ENCODE results near the gene RTCA. TPM values are rescaled to one million over a fixed set of nuclear protein-coding genes. Genes with fewer than 3 reads are reported as not detected.
A peak's percentile ranks its signal among the peaks of the same experiment; 100 is the strongest.

Gene RTCA
- polyA plus RNA-seq, 1 experiment: 28.6 TPM

DNA sequence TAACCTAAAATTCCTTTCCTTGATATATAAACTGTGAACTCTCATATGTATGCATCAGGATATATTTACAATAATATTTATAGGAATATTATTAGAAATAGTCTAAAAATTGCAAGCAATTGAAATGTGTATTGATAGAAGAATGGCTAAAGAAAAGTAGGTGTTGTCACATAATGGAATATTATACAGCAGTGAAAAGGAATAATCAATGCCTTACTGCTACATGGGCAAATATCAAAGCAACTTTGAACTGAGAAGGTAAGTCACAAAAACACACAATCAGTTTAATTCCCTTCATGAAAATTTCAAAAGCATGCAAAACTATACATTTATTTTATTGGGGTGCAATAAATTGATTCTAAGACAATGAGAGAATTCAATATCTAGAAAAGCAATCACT lies 50.6 kb downstream of the RTCA start:
- CTCF ChIA-PET: no interaction called here
- H3K4me3 ChIP-seq (ENCODE audit: low read depth, low read length): no peak overlapping the region
- TF ChIP-seq, protein P1, sequence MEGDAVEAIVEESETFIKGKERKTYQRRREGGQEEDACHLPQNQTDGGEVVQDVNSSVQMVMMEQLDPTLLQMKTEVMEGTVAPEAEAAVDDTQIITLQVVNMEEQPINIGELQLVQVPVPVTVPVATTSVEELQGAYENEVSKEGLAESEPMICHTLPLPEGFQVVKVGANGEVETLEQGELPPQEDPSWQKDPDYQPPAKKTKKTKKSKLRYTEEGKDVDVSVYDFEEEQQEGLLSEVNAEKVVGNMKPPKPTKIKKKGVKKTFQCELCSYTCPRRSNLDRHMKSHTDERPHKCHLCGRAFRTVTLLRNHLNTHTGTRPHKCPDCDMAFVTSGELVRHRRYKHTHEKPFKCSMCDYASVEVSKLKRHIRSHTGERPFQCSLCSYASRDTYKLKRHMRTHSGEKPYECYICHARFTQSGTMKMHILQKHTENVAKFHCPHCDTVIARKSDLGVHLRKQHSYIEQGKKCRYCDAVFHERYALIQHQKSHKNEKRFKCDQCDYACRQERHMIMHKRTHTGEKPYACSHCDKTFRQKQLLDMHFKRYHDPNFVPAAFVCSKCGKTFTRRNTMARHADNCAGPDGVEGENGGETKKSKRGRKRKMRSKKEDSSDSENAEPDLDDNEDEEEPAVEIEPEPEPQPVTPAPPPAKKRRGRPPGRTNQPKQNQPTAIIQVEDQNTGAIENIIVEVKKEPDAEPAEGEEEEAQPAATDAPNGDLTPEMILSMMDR (IDR thresholded peaks at IDR 0.05; ENCODE audit: insufficient read depth, low read depth, low read length): no peak
- no peaks in the 10 kb centered on the region for H3K27me3 ChIP-seq (ENCODE audit: control insufficient read depth, insufficient read depth, low read length)
- POLR2A ChIA-PET: no interaction called here
- no peaks in the 10 kb centered on the region for H3K36me3 ChIP-seq (ENCODE audit: control insufficient read depth, insufficient read depth, low read length)
- DNase-seq (ENCODE audit: low read depth): no peak

DNA sequence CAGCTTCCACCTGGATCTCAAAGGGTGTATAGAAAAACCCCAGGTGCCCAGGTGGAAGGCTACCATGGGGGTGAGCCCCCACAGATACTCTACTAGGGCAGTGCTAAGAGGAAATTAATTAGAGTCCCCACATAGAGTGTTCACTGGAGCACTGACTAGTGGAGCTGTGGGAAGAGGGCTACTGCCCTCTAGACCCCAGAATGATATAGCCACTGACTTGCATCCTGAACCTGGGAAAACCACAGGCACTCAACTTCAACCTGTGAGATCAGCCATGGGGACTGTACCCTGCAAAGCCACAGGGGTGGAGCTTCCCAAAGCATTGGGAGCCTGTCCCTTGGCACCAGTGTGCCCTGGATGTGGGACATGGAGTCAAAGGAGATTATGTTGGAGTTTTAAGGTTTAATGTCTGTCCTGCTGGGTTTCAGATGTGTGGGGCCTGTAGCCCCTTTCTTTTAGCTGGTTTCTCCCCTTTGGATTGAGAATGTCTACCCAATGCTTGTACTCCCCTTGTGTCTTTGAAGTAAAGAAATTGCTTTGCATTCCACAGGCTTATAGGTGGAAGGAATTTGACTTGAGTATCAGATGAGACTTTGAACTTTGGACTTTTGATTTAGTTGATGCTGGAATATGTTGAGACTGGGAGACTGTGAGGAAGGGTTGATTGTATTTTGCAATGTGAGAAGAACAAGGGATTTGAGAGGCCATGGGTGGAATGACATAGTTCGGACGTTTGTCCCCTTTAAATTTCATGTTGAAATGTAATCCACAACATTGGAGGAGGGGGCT lies 54.5 kb downstream of the RTCA start:
- H3K4me3 ChIP-seq (ENCODE audit: low read depth, low read length): no peak overlapping the region
- DNase-seq (ENCODE audit: low read depth): no peak
- TF ChIP-seq, protein P1 (IDR thresholded peaks at IDR 0.05; ENCODE audit: insufficient read depth, low read depth, low read length): no peak
- POLR2A ChIA-PET: no interaction called here
- no peaks in the 10 kb centered on the region for H3K36me3 ChIP-seq (ENCODE audit: control insufficient read depth, insufficient read depth, low read length)
- CTCF ChIA-PET: no interaction called here
- H3K27me3 ChIP-seq (ENCODE audit: control insufficient read depth, insufficient read depth, low read length): no peaks in the 10 kb centered on the region

DNA sequence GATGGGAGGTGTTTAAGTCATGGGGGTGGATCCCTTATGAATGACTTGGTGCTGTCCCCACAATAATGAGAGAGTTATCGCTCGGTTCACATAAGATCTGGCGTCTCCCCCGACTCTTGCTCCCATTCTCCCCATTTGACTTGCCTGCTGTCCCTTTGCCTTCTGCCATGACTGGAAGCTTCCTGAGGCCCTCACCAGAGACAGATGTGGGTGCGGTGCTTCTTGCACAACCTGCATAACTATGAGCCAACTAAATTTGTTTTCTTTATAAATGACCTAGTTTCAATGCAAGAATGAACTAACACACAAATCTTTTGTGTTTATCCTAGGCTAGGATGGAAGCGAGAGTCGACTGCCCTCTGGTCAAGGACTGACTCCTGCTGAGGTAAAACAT lies 55.1 kb downstream of the RTCA start:
- no peak for DNase-seq (ENCODE audit: low read depth)
- Histone ChIP-seq H3K36me3 (ENCODE audit: control insufficient read depth, insufficient read depth, low read length) (no peaks in the 10 kb centered on the region), H3K4me3 (ENCODE audit: low read depth, low read length) (no peak overlapping the region), H3K27me3 (ENCODE audit: control insufficient read depth, insufficient read depth, low read length) (peaks cover 2% of the 10 kb centered on the region)
- ChIA-PET CTCF (no interaction called here), POLR2A (no interaction called here)
- TF ChIP-seq, protein P1 (IDR thresholded peaks at IDR 0.05; ENCODE audit: insufficient read depth, low read depth, low read length): no peak

GRCh38 chr1:100321506-100321905 lies 55.5 kb downstream of the RTCA start:
- TF ChIP-seq, protein P1 (IDR thresholded peaks at IDR 0.05; ENCODE audit: insufficient read depth, low read depth, low read length): no peak
- Histone ChIP-seq H3K36me3 (ENCODE audit: control insufficient read depth, insufficient read depth, low read length) (no peaks in the 10 kb centered on the region), H3K4me3 (ENCODE audit: low read depth, low read length) (no peak overlapping the region), H3K27me3 (ENCODE audit: control insufficient read depth, insufficient read depth, low read length) (peaks cover 2% of the 10 kb centered on the region)
- ChIA-PET CTCF (no interaction called here), POLR2A (no interaction called here)
- no peak for DNase-seq (ENCODE audit: low read depth)

DNA sequence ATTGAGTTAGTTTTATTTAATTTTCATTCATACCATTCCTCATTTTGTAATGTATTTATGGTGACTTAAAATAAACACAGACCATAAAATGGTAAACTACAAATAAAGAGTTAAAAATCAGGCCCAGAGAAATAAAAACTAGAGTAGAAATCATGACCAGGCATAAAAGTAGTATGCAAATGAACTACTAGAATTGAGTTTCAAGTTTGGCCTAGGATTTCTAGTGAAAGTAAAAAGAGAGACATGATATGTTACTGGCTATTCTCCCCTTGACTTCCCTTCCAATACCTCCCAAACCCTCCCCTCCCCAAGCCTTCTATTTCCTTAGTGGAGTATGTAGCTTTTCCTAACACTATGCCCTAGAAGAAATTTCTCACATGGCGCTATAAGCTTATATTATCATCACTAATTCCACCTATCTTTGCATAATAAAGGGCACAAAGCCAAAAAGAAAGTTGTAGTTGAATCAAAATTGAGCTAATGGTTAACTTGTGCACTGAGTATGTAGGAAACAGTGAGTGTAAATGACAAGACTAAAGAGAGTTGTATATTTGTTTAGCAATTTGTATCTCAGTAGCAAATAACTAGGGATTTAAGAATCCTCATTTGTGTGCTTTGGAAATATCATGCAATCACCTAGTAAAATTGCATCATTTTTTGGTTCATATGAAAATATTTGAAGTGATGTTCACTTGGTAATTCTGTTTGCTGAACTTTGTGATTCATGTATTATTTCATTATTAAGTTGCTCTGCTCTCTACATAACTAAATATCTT lies 56.6 kb downstream of the RTCA start:
- ChIA-PET POLR2A (no interaction called here), CTCF (interaction anchor here (0.5 to 0.6 kb wide), 2 partner anchors 21 to 586 kb away, joined by 3 read pairs; no protein-coding TSS in a partner anchor)
- H3K27me3 ChIP-seq (ENCODE audit: control insufficient read depth, insufficient read depth, low read length): peaks cover 2% of the 10 kb centered on the region
- DNase-seq (ENCODE audit: low read depth): peak; percentile 34
- TF ChIP-seq, protein P1 (IDR thresholded peaks at IDR 0.05; ENCODE audit: insufficient read depth, low read depth, low read length): no peak
- no peak overlapping the region for H3K4me3 ChIP-seq (ENCODE audit: low read depth, low read length)
- no peaks in the 10 kb centered on the region for H3K36me3 ChIP-seq (ENCODE audit: control insufficient read depth, insufficient read depth, low read length)

Measured in BJ (cell line).